GM12874 (cell line): ENCODE measurements around the gene AP2B1.

Experiments
- TF ChIP-seq, protein P1 (sequence below): IDR thresholded peaks from 2 replicates; pipeline ENCODE4 v1.5.1; 2011; ENCODE audit warnings: low read depth, mild to moderate bottlenecking, control low read depth, low read length, moderate library complexity; ENCODE audit not compliant: insufficient read depth

Gene AP2B1

GRCh38 chr17:35765086-35765710, 178.1 kb downstream of the AP2B1 start:
- TF ChIP-seq, protein P1, sequence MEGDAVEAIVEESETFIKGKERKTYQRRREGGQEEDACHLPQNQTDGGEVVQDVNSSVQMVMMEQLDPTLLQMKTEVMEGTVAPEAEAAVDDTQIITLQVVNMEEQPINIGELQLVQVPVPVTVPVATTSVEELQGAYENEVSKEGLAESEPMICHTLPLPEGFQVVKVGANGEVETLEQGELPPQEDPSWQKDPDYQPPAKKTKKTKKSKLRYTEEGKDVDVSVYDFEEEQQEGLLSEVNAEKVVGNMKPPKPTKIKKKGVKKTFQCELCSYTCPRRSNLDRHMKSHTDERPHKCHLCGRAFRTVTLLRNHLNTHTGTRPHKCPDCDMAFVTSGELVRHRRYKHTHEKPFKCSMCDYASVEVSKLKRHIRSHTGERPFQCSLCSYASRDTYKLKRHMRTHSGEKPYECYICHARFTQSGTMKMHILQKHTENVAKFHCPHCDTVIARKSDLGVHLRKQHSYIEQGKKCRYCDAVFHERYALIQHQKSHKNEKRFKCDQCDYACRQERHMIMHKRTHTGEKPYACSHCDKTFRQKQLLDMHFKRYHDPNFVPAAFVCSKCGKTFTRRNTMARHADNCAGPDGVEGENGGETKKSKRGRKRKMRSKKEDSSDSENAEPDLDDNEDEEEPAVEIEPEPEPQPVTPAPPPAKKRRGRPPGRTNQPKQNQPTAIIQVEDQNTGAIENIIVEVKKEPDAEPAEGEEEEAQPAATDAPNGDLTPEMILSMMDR = no peak

DNA sequence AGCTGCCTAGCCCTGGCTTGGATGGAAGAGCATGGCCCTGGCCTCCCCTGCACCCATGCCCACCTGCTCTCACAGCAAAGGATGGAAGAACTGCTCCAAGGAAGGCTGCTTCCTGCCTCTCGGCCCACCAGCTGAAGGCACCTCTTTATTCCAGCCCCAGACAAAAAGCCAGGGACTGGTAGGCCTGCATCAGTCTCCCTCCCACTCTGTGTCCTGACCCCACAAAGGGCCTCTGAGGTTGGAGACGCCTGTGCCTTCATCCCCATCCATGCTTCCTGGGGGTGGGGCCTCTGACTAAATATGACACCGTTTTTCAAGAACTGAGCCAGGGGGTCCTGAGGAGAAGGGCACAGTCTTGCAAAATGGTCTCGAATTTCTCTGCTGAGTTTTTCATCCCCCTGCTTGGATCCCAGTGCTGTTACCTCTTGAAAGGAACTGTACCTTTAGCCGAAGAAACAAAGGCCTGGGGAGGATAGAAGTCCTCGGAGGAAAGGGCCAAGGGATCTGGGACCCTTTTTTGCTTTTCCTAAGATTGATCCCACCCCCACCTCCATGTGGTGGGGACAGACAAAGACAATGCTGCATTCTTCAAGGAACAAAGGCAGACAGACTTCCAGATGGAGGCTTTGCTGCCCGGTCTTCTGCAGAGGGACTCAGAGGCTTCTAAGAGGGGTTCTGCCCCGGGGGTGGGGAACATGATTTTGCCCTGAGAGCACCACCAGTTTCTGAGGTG, 178.8 kb downstream of the AP2B1 start:
- TF ChIP-seq, protein P1 = no peak

- TF ChIP-seq, protein P1 = no peak
Measured at GRCh38 chr17:35766489-35766877, 179.4 kb downstream of the AP2B1 start.

- TF ChIP-seq, protein P1 = peak; percentile 40
Measured at GRCh38 chr17:35766903-35767510, 179.9 kb downstream of the AP2B1 start.

DNA sequence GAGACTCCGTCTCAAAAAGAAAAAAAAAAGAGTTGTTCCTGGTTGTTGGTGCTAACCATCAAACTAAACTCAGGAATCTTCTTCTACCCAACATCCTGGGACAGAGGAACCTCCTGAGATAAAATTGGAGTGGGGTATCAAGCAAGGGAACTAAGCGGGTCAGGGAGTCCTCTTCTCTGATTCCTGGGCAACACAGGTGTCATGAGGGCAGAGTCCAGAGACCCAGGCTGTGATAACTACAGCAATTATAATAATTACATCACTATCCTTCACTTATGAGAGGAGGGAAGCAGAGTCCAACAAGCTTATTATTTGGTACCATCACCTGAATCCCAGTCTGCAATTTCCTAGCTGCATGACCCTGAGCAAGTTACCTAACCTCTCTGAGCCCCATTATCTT, 181.7 kb downstream of the AP2B1 start:
- TF ChIP-seq, protein P1 = no peak

GRCh38 chr17:35769895-35770486, 182.9 kb downstream of the AP2B1 start:
- TF ChIP-seq, protein P1 = peak; percentile 38

DNA sequence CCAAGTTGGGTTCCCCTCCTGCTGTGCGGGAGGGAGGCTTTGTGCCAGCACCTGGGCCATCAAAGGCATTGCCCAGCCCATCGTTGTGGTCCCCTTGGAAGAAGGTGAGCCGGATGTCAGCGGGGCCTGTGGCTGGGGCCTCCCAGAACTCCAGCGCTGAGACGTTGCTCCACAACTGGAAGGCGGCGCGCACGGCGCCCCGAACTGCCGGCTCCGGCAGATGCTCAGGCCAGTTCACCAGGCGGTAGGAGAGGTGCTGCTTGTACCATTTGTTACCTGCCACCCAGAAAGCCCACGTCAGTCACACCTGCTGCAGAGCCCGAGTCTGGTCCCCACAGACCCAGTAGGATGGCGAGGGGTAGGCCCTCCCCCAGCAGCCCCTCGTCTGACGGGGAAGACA, 186.0 kb downstream of the AP2B1 start:
- TF ChIP-seq, protein P1 = no peak
